ENCODE data around the gene DPYSL3.
"Not testable (repeated sequence)": the region's sequence is repeated elsewhere in the genome, so short reads cannot be mapped to it uniquely, and the experiment has no call there.

Gene DPYSL3

DNA sequence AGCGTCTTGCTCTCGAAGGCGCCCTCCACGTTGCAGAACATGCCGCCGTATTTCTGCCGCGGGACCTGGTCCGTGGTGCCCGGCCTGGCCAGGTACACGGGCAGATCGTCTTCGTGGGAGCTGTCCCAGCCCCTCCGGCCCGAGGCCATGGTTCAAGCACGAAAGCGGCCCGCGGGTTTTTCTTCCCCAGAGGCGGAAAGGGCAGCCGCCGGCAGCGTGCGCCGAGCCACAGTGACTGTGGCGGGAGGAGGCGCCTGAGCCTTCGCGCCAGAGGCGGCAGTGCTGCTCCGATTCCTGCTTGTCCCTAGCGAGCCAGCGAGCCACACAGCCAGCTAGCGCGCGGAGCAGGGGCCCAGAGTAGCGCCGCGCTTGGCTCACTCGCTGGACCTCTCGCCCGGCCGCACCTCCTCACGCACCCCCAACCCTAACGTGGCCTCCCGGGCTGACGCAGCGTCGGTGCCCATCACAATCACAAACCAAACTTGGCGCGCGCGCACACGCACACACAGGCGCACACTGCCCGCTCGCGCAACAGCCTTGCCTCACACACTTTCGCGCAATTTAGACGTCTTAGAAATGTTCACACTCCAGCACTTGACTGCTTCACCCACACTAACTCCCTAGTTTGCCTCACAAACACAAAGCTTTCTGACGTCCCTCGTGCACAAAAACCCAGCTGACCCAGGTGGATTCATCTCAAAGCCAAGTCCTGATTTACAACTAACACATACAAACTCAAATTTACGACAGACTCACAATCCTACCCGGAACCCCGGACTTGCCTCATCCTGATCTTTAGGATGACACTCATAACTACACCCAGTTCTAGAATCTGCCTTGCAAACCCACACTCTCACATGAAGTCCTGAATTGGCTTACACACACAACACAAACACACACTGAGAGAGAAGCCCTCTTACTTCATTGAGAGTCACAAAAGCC, at the start of gene DPYSL3:
Gene DPYSL3 (minus strand): TSS at position 359 of the 942 bp plus-strand sequence. CDS start 210 bp downstream, at position 149.
- DNase-seq: peak; percentile 69

DNA sequence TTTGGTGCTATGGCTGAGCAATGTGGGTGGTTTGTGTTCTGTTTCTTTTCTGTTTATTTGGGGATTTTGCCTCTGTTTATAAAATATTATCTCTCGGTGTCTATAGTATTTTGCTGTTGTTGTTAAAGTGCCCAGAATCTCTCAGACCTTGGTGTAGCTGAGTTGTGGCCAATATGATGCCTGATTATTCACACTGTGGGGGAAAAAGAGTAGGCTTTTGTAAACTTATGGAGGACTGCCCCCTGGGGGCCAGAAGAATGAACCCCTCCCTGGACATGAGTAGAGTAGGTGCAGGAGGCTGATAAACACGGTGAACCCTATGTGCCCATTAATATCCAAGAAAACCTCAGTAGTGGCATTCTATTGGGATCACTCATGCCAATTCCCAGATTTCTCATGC, 49.0 kb upstream of the DPYSL3 start:
- DNase-seq: peak; percentile 63

DNA sequence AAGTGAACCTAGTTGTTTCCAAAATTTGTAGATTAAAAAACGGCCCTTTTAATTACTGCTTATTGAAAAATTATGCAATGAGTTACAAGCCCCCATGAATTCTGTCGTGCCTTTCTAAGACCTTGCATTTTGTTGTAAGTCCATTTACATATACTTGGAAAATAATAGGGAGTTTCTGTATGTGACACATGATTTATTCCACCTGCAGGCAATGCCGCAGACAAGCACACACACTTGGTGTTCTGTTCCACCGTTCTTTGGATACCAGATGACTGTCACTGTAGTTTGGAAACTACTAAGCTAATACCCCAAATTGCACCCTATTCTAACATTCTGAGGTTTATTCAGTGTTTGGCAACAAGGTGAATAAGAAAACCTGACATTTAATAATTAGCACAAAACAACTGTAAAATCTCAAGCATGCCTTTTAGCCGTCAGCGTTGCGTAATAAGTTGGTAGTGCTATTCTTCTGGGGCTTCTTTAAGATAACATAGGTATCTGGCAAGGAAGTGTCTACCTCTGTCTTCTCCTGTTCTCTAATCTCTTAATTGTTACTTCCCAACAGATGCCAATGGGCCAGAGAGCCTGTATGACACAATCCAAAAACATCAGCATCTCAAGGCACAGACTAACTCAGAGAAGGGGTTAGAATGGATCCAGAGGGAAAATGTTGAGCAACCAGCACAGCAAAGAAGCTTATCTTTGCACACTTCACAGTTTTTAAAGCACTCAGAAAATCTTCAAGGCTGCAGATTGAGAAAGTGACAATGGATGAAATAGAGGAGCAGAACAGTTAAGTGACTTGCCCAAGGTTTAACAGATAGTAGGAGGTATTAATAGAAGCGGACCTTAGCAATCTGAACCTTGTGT, 48.2 kb upstream of the DPYSL3 start:
- DNase-seq: no peak

DNA sequence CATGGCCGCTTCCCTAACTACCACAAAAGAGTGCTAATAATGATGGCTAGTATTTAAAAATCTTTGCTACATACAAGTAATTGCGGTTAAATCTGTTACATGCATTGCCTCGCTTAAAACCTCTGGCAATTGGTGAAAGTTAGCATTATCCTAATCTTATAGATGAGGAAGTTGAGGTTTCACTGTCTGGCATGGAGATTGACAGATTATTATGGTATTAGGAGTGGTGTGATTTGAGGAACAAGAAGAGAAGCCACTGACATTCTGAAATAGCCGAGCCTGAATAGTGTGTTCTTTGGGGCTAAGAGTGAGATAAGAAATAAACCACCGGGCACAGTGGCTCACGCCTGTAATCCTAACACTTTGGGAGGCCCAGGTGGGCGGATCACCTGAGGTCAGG, 45.3 kb upstream of the DPYSL3 start:
- DNase-seq: no peak

DNA sequence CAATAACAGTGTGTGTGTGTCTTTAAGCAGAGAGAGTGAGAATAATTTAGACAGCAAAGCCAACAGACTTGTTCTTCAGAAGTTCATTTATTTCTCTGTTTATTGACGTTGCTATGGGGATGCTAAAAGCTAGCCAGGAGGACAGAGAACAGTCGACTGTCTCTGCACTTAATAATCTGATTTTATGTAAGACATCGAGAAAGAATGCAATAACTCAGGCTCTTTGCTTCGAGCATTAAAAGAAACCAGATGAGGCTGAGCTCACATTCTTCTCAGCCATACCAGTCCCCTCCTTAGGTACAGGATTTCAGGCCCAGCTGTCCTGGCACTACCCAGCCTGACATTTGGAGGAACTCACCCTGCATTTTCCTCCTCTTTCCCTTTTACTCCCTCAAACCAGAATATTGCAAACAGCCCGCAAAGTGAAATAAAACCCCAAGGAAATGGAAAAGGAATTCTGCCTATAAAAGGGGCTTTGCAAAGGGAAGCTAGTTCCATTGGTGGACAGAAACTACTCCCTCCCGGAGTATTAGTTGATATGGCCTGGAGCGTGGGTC, 44.5 kb upstream of the DPYSL3 start:
- DNase-seq: peak; percentile 24

DNA sequence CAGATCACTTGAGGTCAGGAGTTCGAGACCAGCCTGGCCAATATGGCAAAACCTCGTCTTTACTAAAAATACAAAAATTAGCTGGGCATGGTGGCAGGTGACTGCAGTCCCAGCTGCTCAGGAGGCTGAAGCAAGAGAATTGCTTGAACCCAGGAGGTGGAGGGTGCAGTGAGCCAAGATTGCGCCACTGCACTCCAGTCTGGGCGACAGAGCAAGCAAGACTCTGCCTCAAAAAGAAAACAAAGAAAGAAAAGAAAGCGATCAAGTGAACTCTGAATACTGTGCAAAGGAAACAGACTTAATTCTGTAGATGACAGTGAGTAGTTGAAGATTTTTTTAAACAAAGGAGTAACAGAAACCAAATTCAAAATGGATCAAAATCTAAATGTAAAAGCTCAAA, 43.9 kb upstream of the DPYSL3 start:
- DNase-seq: not testable (repeated sequence)

DNA sequence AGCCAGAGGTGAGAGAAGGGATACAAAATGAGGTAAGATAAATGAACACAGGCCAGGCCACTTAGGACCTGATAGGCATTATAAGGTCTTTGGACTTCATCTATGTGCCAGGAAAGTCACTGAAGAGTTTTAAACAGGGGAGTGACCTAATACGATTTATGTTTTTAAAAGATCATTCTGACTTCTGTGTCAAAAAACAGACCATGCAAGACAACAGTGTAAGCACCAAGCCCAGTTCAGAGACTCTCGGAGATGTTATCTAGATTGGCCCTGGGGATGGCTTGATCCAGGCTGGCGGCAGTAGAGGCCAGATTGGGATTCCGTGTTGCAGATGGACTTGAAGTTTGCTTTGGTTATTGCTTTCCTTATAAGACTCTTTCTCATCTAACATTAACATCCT, 43.0 kb upstream of the DPYSL3 start:
- DNase-seq: no peak

DNA sequence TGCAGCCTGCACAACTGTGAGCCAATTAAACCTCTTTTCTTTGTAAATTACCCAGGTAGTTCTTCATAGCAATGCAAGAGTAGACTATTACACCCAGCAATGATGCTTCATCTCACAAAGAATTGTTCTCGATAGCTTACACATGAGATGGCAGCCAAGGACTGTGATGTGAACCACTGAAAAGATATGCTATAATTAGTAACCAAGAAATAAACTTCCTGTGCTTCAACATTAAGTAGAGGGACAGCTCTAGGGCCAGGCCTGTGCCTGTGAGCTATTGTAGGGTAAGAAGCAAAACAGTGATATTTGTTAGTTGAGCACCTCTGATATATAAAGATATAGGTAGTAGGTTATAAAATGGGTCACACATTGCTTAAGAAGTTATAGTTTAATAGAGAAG, 41.8 kb upstream of the DPYSL3 start:
- DNase-seq: no peak

DNA sequence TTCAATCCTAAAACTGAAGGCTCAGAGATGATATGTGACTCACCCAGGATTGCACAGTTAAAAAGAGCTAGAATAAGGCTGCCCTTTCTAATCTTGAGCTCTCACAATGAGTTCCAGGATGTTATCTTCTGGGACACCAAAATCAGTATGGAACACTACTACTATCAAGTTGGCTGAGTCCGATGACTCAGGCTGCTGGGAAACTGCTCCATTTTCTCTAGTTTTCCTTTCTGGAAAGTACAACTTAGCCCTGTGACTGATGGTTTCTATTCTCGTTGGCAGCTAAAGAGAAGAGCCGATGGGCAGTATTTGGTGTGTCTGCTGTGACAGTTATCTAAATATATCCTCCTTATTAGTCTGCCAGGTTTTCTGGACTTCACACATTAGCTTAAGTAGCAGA, 37.9 kb upstream of the DPYSL3 start:
- no peak for DNase-seq

DNA sequence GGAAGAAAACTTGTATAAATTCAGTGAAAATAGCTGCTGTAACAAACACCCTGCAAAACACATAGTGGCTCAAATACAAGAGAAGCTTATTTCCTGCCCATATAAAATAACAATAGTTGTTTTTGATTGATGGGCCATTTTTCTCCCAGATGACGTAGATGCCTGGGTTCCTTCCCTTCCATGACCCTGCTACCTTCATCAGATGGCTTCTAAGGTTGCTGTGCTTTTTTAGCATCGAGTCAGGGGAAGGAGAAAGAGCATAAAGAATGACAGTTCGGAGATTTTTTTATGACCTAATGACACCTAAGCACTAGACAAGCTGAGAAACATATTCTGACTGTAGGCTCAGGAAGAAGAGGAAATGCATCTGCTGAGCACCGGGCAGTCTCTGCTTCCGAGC, 34.7 kb upstream of the DPYSL3 start:
- DNase-seq: no peak

DNA sequence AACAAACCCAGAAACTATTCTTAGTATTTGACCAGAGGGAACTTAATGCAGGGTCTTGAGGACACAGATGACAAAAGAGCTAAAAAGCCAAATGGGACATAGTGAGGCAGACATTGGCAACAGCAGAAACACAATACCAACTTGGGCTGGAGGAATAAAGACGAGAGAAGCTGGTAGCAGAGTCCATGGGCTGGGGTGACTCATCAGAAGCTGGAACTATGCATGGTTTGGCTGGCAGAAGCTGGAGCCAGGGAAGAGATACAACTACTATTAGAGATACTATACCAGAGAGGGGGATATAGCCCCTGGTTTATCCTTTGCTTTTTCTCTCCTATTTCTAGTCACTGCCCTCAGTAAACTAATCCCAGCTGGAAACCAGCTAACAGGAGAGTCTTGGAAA, 29.2 kb upstream of the DPYSL3 start:
- DNase-seq: no peak

DNA sequence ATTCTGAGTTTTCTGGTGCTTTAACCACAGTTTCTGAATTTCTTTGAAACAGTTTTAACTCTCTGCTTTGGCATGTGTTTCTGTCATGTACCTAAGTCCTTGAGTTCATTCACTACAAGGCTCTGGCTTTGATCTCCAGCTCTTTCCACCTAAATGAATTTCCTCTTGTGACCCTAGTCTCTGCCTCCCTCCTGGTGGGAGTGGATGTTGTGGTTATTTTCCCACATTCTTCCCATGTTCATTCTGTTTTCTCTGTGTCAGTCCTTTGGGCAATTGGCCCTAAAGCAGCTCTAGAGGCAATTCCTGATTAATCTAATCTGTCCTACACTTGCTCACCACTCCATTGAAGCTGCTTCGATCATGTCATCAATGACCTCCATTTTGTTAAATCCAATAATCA, 28.4 kb upstream of the DPYSL3 start:
- no peak for DNase-seq

DNA sequence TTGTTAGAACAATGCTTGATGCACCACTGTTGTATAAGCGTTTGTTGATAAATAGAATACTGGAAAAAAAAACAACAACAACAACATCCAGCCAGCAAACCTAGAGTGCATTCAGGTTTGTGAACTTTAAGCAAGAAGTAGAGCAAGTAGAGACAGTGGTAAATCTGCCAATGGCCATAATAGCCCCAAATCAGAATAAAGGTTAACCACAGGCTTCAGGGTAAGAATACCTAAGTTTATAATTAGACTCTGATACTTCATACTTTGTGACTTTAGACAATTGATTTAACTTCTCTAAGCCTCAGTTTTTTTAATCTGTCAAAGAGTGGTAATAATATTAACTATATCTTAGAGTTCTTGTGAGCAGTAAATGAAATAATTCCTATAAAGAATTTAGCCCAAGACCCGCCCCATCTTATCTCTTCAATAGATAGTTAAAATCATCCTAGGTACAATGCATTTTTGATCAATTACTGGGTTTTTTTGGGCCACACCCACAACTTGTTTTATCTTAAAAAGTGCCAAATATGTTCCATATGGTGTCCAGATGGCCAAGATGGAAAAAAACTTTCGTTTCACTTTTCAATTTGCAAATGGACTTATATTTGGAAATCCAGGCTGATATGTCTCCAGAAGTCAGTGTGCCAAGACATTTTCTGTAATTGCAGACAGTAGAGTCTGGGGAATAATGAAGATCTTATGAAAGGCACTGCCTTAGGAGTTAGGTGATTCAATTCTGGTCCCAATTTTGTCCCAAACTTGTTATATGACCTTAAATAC, 24.5 kb upstream of the DPYSL3 start:
- no peak for DNase-seq

DNA sequence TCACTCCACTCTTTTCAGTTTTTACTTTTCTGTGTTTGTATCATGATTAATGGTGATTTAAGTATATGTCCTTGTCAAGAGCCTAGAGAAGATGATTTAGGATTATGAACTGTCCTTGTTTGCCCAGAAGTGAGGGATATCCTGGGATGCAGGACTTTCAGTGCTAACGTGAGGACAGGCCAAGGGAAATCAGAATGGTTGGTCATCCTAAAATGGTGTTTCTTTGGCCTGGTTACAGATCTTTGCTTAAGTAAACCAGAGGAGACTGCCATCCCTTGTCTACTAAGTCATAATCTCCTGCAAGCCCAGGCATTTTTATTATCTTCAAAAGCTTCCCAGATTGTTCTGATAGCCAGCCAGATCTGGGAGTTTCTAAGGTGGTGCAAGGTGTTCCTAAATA, 22.3 kb upstream of the DPYSL3 start:
- DNase-seq: no peak

DNA sequence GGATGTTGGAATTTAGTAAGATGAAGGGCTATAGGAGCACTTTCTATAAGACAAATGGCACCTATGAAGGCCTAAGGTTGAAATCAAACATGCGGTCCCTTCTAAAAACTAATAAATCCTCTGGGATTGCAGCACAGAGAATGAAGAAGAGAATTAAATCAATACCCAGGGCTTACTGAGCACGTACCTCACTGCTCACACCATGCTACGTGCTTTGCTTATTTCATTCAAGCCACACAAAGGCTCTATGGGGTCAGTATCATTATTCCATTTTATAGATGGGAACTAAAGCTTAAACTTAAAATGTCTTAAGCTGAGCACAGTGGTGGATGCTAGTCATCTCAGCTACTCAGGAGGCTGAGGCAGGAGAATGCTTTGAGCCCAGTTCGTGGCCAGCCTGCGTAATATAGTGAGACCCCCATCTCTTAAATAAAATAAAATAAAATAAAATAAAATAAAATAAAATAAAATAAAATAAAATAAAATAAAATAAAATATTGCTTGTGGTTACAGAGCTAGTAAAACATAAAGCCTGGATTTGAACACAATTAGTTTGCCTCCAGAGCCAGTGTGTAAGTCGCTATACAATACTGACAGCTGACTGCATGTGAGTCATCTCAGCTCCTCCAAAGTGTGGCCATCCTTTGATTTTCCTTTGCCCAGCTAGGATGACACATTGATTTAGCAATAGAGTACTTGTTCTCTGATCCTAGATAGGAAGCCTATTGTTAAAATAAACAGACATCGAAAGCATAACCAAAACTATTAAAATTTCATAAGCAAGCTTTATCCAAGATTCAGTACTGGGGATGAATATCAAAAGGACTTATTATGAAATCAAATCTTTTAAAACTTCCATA, 20.9 kb upstream of the DPYSL3 start:
- no peak for DNase-seq

DNA sequence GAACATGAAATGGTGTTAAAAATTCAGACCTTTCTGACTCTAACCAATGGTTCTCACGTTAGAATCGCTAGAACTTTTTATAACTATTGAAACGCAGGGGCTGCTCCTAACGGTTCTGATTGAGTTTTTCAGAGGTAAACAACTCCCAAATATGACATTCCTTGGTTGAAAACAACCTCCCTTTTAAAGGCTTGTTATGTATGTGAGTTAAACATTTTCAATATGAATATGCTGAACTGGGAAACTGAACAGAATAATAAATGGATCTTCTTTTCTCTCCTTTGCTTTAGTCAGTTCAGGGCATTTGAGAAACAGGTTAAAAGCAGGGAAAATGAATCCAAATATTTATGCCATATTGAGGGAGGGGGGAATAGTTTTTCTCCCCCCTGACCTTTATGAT, 13.2 kb upstream of the DPYSL3 start:
- DNase-seq: no peak

DNA sequence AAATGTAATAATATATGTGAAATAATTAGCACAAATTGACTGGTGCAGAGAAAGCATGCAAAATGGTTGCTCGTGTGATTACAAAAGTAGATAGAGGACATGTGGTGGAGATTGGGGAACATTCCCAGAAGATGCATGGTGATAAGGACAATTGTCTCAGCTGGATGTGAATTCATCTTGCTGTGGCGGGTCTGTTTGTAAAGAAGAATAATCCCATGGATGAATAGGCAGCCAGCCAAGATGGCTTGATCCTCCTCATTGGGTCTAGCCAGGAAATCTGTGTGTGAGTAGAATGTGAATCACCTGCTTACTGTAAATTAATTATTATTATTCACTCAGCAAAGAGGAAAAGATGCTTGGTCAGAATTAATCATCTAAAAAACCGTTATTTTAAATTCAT, 12.6 kb upstream of the DPYSL3 start:
- no peak for DNase-seq

DNA sequence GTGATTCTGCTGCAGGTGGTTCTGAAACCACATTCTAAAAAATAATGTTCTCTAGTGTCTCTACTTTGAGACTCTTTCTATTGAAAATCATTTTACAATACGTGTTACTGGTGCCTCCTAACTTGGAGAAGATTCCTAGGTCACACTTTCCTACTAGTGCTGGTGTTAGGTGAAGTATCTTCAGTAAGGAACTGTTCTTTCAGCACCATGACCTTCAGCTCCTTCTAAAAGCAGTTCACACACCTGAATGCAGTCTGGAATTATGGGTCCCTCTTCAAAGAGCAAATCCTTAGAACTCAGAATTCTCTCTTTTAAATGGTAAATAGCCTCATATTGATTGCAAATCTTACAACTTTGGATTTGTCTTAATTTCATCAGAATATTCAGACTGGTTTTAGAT, 10.6 kb upstream of the DPYSL3 start:
- DNase-seq: no peak

DNA sequence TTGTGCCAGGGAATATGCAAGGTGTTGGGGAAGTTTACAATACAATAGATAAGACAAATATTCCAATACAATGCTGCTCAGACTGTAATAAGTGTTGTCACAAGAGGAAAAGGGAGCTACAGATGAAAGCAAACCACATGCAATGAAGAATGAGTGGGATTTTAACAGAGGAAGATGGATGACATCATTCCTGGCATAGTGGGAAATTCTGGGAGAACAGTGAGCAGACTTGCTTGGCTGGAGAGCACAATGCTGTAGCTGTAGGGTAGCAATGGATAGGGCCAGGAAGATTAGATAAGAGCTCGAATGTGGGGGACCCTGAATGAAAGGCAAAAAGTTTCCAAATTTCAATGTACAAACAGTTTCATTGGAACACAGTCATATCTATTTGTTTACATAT, 9.5 kb upstream of the DPYSL3 start:
- DNase-seq: no peak

DNA sequence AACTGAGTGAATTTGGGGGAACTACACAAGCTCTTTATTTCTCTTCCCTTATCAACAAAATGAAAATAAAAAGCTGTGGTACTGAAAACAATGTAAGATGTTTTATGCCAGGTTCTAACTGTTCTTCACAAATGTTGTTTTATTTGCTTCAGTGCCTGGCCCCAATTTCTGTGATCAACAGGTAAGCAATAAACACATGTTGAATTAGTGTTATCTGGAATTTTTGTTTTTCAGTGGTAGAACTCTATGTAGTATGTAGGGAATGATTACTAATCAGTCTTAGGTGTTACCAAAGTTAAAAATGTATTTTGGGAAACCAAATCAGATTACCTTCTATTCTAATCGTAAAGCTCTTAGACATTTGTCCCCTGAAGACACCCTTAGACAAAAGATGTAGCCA, 7.5 kb upstream of the DPYSL3 start:
- DNase-seq: no peak

DNA sequence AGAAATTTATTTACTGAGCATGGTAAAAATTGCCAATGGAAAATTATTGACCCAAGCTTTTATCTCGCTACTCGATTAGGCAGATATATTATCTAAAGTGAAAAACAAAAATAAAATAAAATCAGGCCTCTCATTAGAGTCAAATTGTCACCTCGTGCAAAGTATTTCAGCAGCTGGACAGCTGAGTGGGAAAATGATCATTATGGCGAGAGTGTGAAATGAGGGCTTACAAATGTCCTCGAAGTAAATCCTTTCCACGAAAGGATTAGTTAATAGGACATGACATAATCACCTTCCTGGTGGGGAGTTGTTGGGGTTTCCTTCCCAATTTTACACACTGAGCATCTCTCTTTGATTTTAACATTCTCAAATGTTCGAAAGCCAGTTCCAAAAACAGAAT, 5.4 kb upstream of the DPYSL3 start:
- no peak for DNase-seq

Data from NCI-H2029 (cell line).